HepG2 (cell line): Measurements from ENCODE around the gene ZAR1L. TPM values are rescaled to one million over a fixed set of nuclear protein-coding genes. Genes with fewer than 3 reads are reported as not detected.

Experiments
- ATF2 ChIP-seq: sonication (generic); formaldehyde crosslinking; IDR thresholded peaks from 2 replicates; pipeline ENCODE4 v1.4.0; 2020; ENCODE audit warnings: missing genetic modification reagents
- ELF1 ChIP-seq: sonication (generic); formaldehyde crosslinking; IDR thresholded peaks from 2 replicates; pipeline ENCODE4 v1.4.0; 2020; ENCODE audit warnings: missing genetic modification reagents
- HNF1B ChIP-seq: sonication (generic); formaldehyde crosslinking; IDR thresholded peaks from 2 replicates; pipeline ENCODE4 v1.5.1; 2020; ENCODE audit warnings: mild to moderate bottlenecking, moderate library complexity, missing genetic modification reagents
- HNF4A ChIP-seq: sonication (generic); formaldehyde crosslinking; IDR thresholded peaks from 2 replicates; pipeline ENCODE4 v1.4.0; 2020; ENCODE audit warnings: missing genetic modification reagents
- IRF2 ChIP-seq: IDR thresholded peaks from 2 replicates; pipeline ENCODE4 v1.6.1; 2018; ENCODE audit warnings: missing genetic modification reagents, missing compliant biosample characterization
- LRRFIP1 ChIP-seq: sonication (generic); formaldehyde crosslinking; conservative IDR thresholded peaks from 2 replicates; pipeline ENCODE4 v1.4.0; 2020; ENCODE audit warnings: missing genetic modification reagents
- POGK ChIP-seq: sonication (generic); formaldehyde crosslinking; conservative IDR thresholded peaks from 2 replicates; pipeline ENCODE4 v1.8.0; 2022; ENCODE audit warnings: mild to moderate bottlenecking, moderate library complexity, missing genetic modification reagents
- RNF219 ChIP-seq: sonication (generic); formaldehyde crosslinking; IDR thresholded peaks from 2 replicates; pipeline ENCODE4 v1.5.0; 2020; ENCODE audit warnings: mild to moderate bottlenecking, missing genetic modification reagents
- RXRB ChIP-seq: IDR thresholded peaks from 2 replicates; pipeline ENCODE4 v1.6.1; 2016; ENCODE audit warnings: borderline replicate concordance, missing genetic modification reagents, missing compliant biosample characterization
- SIX1 ChIP-seq: sonication (generic); formaldehyde crosslinking; IDR thresholded peaks from 2 replicates; pipeline ENCODE4 v1.4.0; 2020; ENCODE audit warnings: missing genetic modification reagents, borderline replicate concordance
- TBX3 ChIP-seq: fragments of 450-650 bp; IDR thresholded peaks from 2 replicates; pipeline ENCODE4 v1.6.1; 2017; ENCODE audit warnings: antibody characterized with exemption, mild to moderate bottlenecking, inconsistent platforms, borderline replicate concordance
- TCF7 ChIP-seq: sonication (generic); IDR thresholded peaks from 2 replicates; pipeline ENCODE4 v1.6.1; 2016; ENCODE audit warnings: antibody characterized with exemption, low read depth
- ZNF276 ChIP-seq: sonication (generic); formaldehyde crosslinking; IDR thresholded peaks from 2 replicates; pipeline ENCODE4 v1.4.0; 2020; ENCODE audit warnings: mild to moderate bottlenecking, low read depth, missing genetic modification reagents
- ZNF34 ChIP-seq: sonication (generic); formaldehyde crosslinking; IDR thresholded peaks from 2 replicates; pipeline ENCODE4 v1.4.0; 2020; ENCODE audit warnings: mild to moderate bottlenecking, missing genetic modification reagents, borderline replicate concordance
- ZNF773 ChIP-seq: sonication (generic); formaldehyde crosslinking; IDR thresholded peaks from 2 replicates; pipeline ENCODE4 v1.4.0; 2020; ENCODE audit warnings: missing genetic modification reagents, borderline replicate concordance
- ZSCAN5A ChIP-seq: sonication (generic); formaldehyde crosslinking; IDR thresholded peaks from 2 replicates; pipeline ENCODE4 v1.8.0; 2022; ENCODE audit warnings: mild to moderate bottlenecking, missing genetic modification reagents, borderline replicate concordance
- polyA plus RNA-seq, 8 experiments: library from polyadenylated mRNA; depleted of rRNA in 3 of 8; stranded (reverse) in 7 of 8; unstranded in 1 of 8; fragments of >200 nt; fragmentation: Illumina TruSeq in 4 of 8; extraction: Trizol in 4 of 8; gene quantifications; 2 replicates each; pipeline versions ENCODE4 v1.2.1 to v1.2.3, GENCODE V29; 2011 to 2016; ENCODE audit warnings: low read depth in 4 of 8, missing spikeins in 1 of 8, mixed read lengths in 1 of 8; ENCODE audit not compliant: insufficient read depth in 1 of 8
- total RNA-seq, 5 experiments: library from RNA; depleted of rRNA; stranded (reverse); fragments of >200 nt; fragmentation: Illumina TruSeq; extraction: Trizol; gene quantifications; 2 replicates each; pipeline ENCODE4 v1.2.3, GENCODE V29; 2016; ENCODE audit warnings: low read depth in 1 of 5

Gene ZAR1L
- total and polyA plus RNA-seq, 2 of the 13 experiments (the other 11 are each of a cell fraction or from before 2014, with no cell fraction given) = 0.09 TPM; not detected in 1

GRCh38 chr13:32255724-32256109 lies 59.4 kb downstream of the ZAR1L start (continued):
- TF ChIP-seq ZNF773 (CRISPR knock-in tag) (no peak), ZNF276 (CRISPR knock-in tag) (no peak), ATF2 (CRISPR knock-in tag) (peak; percentile 80; the same call in 1 of the 2 replicates), HNF4A (CRISPR knock-in tag) (peak; percentile 90), POGK (CRISPR knock-in tag) (0 out of 2 replicates have a peak, but pooled peaks have one; percentile 6), RXRB (CRISPR knock-in tag) (peak; percentile 72), SIX1 (CRISPR knock-in tag) (peak; percentile 85; the same call in 1 of the 2 replicates), TCF7 (peak; percentile 65), HNF1B (CRISPR knock-in tag) (peak; percentile 89), ZSCAN5A (CRISPR knock-in tag) (no peak), ELF1 (CRISPR knock-in tag) (peak; percentile 34; the same call in 1 of the 2 replicates), TBX3 (no peak), ZNF34 (CRISPR knock-in tag) (no peak), RNF219 (CRISPR knock-in tag) (no peak), LRRFIP1 (CRISPR knock-in tag) (no peak), IRF2 (CRISPR knock-in tag) (peak; percentile 50; the same call in 1 of the 2 replicates)
